ENCODE data around the gene CSMD2.

DNA sequence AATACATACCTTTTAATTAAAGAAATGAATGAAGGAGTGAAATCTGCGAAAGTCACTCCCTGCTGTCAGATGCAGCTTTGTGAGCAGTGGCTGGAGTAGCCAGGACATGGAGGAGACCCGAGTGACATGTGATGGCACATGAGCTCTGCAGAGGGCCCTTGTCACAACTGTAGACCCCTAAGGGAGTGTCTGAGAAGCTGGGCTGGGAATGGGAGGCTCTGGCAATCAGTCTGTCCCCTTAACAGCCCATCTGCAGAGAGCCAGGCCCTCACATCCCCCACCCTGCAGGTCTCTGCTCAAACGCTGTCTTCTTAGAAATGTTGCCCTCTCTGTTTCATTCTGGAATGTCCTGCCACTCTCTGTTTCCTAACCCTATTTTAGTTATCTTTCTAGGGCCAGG is 176.9 kb downstream of the CSMD2 start:
- no peak for TF ChIP-seq NFRKB (IDR thresholded peaks at IDR 0.05)
- TF ChIP-seq PKNOX1 (IDR thresholded peaks at IDR 0.05) = no peak
- no peak for TF ChIP-seq SUZ12 (IDR thresholded peaks at IDR 0.05)
- no peak for TF ChIP-seq SP1 (IDR thresholded peaks at IDR 0.05)
- no peak for TF ChIP-seq L3MBTL2 (conservative IDR thresholded peaks at IDR 0.05)
- TF ChIP-seq HDGF (IDR thresholded peaks at IDR 0.05; ENCODE audit: borderline replicate concordance) = no peak
- no peak for TF ChIP-seq ELF4 (IDR thresholded peaks at IDR 0.05)
- TF ChIP-seq FOXM1 (IDR thresholded peaks at IDR 0.05; ENCODE audit: borderline replicate concordance) = no peak
- no peak for TF ChIP-seq ARNT (IDR thresholded peaks at IDR 0.05)
- TF ChIP-seq CTBP1 (IDR thresholded peaks at IDR 0.05; ENCODE audit: borderline replicate concordance) = no peak
- TF ChIP-seq LEF1 (IDR thresholded peaks at IDR 0.05; ENCODE audit: borderline replicate concordance) = no peak
- TF ChIP-seq FOXK2 (IDR thresholded peaks at IDR 0.05) = no peak
- TF ChIP-seq BHLHE40 (IDR thresholded peaks at IDR 0.05; ENCODE audit: borderline replicate concordance) = no peak
- TF ChIP-seq ZNF384 (IDR thresholded peaks at IDR 0.05) = no peak

Data from HEK293T (cell line).